AG04450 (cell line): ENCODE results near the gene EML6. TPM values are rescaled to one million over a fixed set of nuclear protein-coding genes. Genes with fewer than 3 reads are reported as not detected.

Experiments
- CTCF ChIA-PET: fragments of 300-600, 350-600 bp; formaldehyde crosslinking; extraction: SDS; loops from one replicate; lab custom pipeline; 2022; ENCODE audit warnings: antibody characterized with exemption, inconsistent platforms; lab: Charles Lee
- POLR2A ChIA-PET: fragments of 350-600 bp; formaldehyde crosslinking; extraction: SDS; loops from one replicate; lab custom pipeline; 2021; ENCODE audit warnings: antibody characterized with exemption, inconsistent platforms; lab: Yijun Ruan, JAX
- DNase-seq: peaks from one replicate; pipeline ENCODE4 v3.0.0-alpha.2; 2011; ENCODE audit warnings: low read depth, low spot score
- H3K27ac ChIP-seq: one replicate; pipeline ENCODE4 v1.5.1; 2012; ENCODE audit warnings: low read depth, low read length, control low read depth
- H3K27me3 ChIP-seq: one replicate; pipeline ENCODE4 v1.6.0; 2012; ENCODE audit warnings: low read length; ENCODE audit not compliant: control insufficient read depth, insufficient read depth
- H3K4me3 ChIP-seq: 2 replicates; pipeline ENCODE4 v1.5.1; 2011; ENCODE audit warnings: mild to moderate bottlenecking, low read depth, low read length, control low read depth
- H3K9me3 ChIP-seq: 2 replicates; pipeline ENCODE4 v1.5.1; 2012; ENCODE audit warnings: low read length; ENCODE audit not compliant: control insufficient read depth, insufficient read depth
- CTCF ChIP-seq: IDR thresholded peaks from 2 replicates; pipeline ENCODE4 v1.5.1; 2011; ENCODE audit warnings: low read depth, low read length, control low read depth, inconsistent platforms
- polyA plus RNA-seq: library from polyadenylated mRNA; depleted of rRNA; stranded (reverse); fragments of >200 nt; gene quantifications from 2 replicates; pipeline ENCODE4 v1.2.3, GENCODE V29; 2011

Gene EML6
- polyA plus RNA-seq, 1 experiment, result 0.30 TPM

- ChIA-PET POLR2A (no interaction called here), CTCF (interaction anchor here (0.9 to 1.1 kb wide), 2 partner anchors 205 to 856 kb away, joined by 3 to 4 read pairs; no protein-coding TSS in a partner anchor)
- DNase-seq, result no peak
- Histone ChIP-seq H3K27ac (no peak overlapping the region), H3K4me3 (no peak overlapping the region), H3K27me3 (no peaks in the 10 kb centered on the region), H3K9me3 (no peaks in the 10 kb centered on the region; the same call in 1 of the 2 replicates)
- no peak for TF ChIP-seq CTCF
These were observed 239.5 kb downstream of the EML6 start for GRCh38 chr2:54962935-54963440.

DNA sequence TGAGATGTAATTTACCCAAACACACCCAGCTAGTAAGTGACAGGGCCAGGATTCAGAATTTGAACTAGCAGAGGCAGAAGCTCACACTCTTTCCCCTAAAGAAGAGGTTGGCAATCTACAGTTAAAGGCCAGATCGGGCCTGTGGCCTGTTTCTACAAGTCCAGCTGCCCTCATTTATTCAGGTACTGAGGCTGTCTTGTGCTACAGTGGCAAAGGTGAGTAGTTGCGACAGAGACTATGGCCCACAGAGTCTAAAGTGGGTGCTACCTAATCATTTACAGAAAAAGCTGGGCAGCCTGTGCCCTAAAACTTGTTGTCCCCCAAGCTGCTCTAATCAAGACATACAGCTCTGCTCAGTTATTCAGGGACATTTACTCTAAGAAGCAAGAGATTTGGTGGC, 240.0 kb downstream of the EML6 start:
- no peaks in the 10 kb centered on the region for H3K27me3 ChIP-seq
- no peaks in the 10 kb centered on the region; the same call in 1 of the 2 replicates for H3K9me3 ChIP-seq
- no peak overlapping the region for H3K27ac ChIP-seq
- ChIA-PET CTCF (interaction anchor here (0.9 to 1.1 kb wide), 2 partner anchors 205 to 856 kb away, joined by 3 to 4 read pairs; no protein-coding TSS in a partner anchor), POLR2A (no interaction called here)
- no peak overlapping the region for H3K4me3 ChIP-seq
- no peak for TF ChIP-seq CTCF
- no peak for DNase-seq

DNA sequence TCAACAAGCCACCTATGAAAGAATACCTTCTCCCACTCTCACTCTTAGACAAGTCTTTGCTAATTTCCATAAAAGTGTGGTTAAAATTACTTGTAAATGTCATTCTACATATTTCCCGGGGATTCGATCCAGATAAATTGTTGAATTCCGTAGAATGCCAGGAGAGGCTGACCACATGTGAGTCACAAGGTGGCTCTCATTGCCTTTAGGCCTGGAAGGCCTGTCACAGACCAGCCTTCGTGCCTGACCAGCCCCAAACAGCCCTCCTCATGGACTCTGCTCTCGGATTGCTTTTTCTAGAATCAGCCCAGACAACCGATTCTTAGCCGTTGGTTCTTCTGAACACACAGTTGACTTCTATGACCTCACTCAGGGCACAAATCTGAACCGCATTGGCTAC, 240.8 kb downstream of the EML6 start:
- Histone ChIP-seq H3K9me3 (no peaks in the 10 kb centered on the region; the same call in 1 of the 2 replicates), H3K27me3 (no peaks in the 10 kb centered on the region), H3K4me3 (no peak overlapping the region), H3K27ac (no peak overlapping the region)
- DNase-seq, result no peak
- CTCF ChIA-PET, result no interaction called here
- POLR2A ChIA-PET, result no interaction called here
- TF ChIP-seq CTCF, result no peak

DNA sequence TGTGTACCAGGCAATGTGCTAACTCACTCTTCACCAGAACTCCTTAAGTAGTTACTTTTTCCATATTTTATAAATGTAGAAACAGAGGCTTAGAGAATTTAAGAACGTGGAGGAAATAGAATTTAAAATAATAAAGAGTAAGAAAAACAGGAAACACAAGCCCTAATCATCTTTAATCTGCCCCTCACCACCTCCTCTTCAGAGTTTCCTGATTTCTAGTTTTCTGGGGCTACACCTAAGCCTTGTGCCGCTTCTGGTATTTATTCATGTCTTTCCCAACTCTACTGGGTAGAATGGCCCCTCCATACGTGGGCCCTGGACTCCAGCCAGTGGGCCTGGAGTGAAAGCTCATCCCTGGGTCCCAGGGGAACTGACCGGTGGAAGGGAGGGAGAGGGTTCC, 241.4 kb downstream of the EML6 start:
- Histone ChIP-seq H3K9me3 (no peaks in the 10 kb centered on the region; the same call in 1 of the 2 replicates), H3K27me3 (no peaks in the 10 kb centered on the region), H3K4me3 (no peak overlapping the region), H3K27ac (no peak overlapping the region)
- no peak for DNase-seq
- POLR2A ChIA-PET, result no interaction called here
- CTCF ChIA-PET, result no interaction called here
- TF ChIP-seq CTCF, result no peak

DNA sequence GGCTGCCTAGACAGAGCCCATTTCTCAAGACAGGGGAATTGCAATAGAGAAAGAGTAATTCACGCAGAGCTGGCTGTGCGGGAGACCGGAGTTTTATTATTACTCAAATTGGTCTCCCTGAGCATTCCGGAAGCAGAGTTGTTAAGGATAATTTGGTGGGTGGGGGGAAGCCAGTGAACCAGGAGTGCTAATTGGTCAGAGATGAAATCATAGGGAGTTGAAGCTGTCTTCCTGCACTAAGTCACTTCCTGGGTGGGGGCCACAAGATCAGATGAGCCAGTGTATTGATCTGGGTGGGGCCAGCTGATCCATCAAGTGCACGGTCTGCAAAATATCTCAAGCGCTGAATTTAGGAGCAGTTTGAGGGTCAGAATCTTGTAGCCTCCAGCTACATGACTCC, 242.0 kb downstream of the EML6 start:
- Histone ChIP-seq H3K27me3 (no peaks in the 10 kb centered on the region), H3K9me3 (no peaks in the 10 kb centered on the region; the same call in 1 of the 2 replicates), H3K27ac (no peak overlapping the region), H3K4me3 (no peak overlapping the region)
- ChIA-PET POLR2A (no interaction called here), CTCF (interaction anchor here (1.2 kb wide), 1 partner anchor 203 kb away, joined by 3 read pairs; no protein-coding TSS in a partner anchor)
- DNase-seq, result no peak
- TF ChIP-seq CTCF, result no peak
